Type B pancreatic cell (in vitro differentiated cells): Measurements from ENCODE around the gene EHMT2. TPM values are rescaled to one million over a fixed set of nuclear protein-coding genes. Genes with fewer than 3 reads are reported as not detected.
A peak's percentile ranks its signal among the peaks of the same experiment; 100 is the strongest.
"Not testable (repeated sequence)": the region's sequence is repeated elsewhere in the genome, so short reads cannot be mapped to it uniquely, and the experiment has no call there.

Experiments
- DNase-seq: peaks from one replicate; pipeline ENCODE4 v3.0.0; 2021; ENCODE audit warnings: mixed read lengths; ENCODE audit not compliant: unreplicated experiment; ENCODE audit errors: extremely low spot score
- H3K27ac Mint-ChIP-seq: 2 replicates; pipeline ENCODE4 v1.8.0; 2021; ENCODE audit warnings: mild to moderate bottlenecking, mixed read lengths
- H3K27me3 Mint-ChIP-seq: 2 replicates; pipeline ENCODE4 v1.8.0; 2021; ENCODE audit warnings: mixed read lengths
- H3K36me3 Mint-ChIP-seq: 2 replicates; pipeline ENCODE4 v1.8.0; 2021; ENCODE audit warnings: mixed read lengths
- H3K4me1 Mint-ChIP-seq: one replicate; pipeline ENCODE4 v1.8.0; 2021; ENCODE audit warnings: mixed read lengths; ENCODE audit not compliant: unreplicated experiment
- H3K4me3 Mint-ChIP-seq: 2 replicates; pipeline ENCODE4 v1.8.0; 2021; ENCODE audit warnings: mild to moderate bottlenecking, mixed read lengths
- H3K9me3 Mint-ChIP-seq: 2 replicates; pipeline ENCODE4 v1.8.0; 2021; ENCODE audit warnings: mixed read lengths
- CTCF ChIP-seq: fragments of 200-600 bp; sonication (generic); conservative IDR thresholded peaks from 2 replicates; pipeline ENCODE4 v1.5.0; 2021; ENCODE audit warnings: antibody characterized with exemption, mild to moderate bottlenecking
- total RNA-seq: library from RNA; stranded (reverse); gene quantifications from 2 replicates; pipeline ENCODE4 v1.2.1, GENCODE V29; 2021; ENCODE audit warnings: low replicate concordance

The EHMT2 gene
- total RNA-seq, 1 donor from 2014 or later = 136 TPM

- DNase-seq = no peak
- Mint-ChIP-seq H3K4me3 (peak overlapping the region; percentile 55), H3K9me3 (no peaks in the 10 kb centered on the region), H3K27me3 (no peaks in the 10 kb centered on the region), H3K4me1 (peaks cover 18% of the 10 kb centered on the region), H3K27ac (no peak overlapping the region), H3K36me3 (peaks cover 5% of the 10 kb centered on the region)
- no peak for TF ChIP-seq CTCF
Measured at GRCh38 chr6:31859923-31860322, 37.6 kb downstream of the EHMT2 start.

- Mint-ChIP-seq H3K9me3 (no peaks in the 10 kb centered on the region), H3K4me1 (peaks cover 16% of the 10 kb centered on the region), H3K27me3 (no peaks in the 10 kb centered on the region), H3K36me3 (peaks cover 5% of the 10 kb centered on the region), H3K4me3 (no peak overlapping the region), H3K27ac (no peak overlapping the region)
- no peak for TF ChIP-seq CTCF
- DNase-seq = no peak
Measured at GRCh38 chr6:31858707-31859106, 38.8 kb downstream of the EHMT2 start.

GRCh38 chr6:31857774-31858173 is 39.7 kb downstream of the EHMT2 start:
- not testable (repeated sequence) for H3K4me3 Mint-ChIP-seq, H3K9me3 Mint-ChIP-seq, DNase-seq, H3K36me3 Mint-ChIP-seq, H3K27me3 Mint-ChIP-seq
- Mint-ChIP-seq H3K4me1 (peaks cover 10% of the 10 kb centered on the region), H3K27ac (peak overlapping the region; percentile 52)

GRCh38 chr6:31851980-31852718 is 45.3 kb downstream of the EHMT2 start:
- DNase-seq = not testable (repeated sequence)

GRCh38 chr6:31851485-31851832 is 46.0 kb downstream of the EHMT2 start:
- no peak for DNase-seq
- Mint-ChIP-seq H3K27ac (peak overlapping the region; percentile 29), H3K36me3 (peaks cover 10% of the 10 kb centered on the region), H3K4me1 (no peaks in the 10 kb centered on the region), H3K4me3 (peak overlapping the region; percentile 55), H3K9me3 (no peaks in the 10 kb centered on the region), H3K27me3 (no peaks in the 10 kb centered on the region)
- TF ChIP-seq CTCF = no peak

More at GRCh38 chr6:31851980-31852718, 45.3 kb downstream of the EHMT2 start:
- H3K4me3 Mint-ChIP-seq, H3K27ac Mint-ChIP-seq, H3K36me3 Mint-ChIP-seq, H3K27me3 Mint-ChIP-seq, H3K9me3 Mint-ChIP-seq, H3K4me1 Mint-ChIP-seq: not testable (repeated sequence)

GRCh38 chr6:31850765-31851484 is 46.6 kb downstream of the EHMT2 start:
- H3K9me3 Mint-ChIP-seq = no peaks in the 10 kb centered on the region
- no peaks in the 10 kb centered on the region for H3K27me3 Mint-ChIP-seq
- H3K4me1 Mint-ChIP-seq = no peaks in the 10 kb centered on the region
- H3K4me3 Mint-ChIP-seq = peak overlapping the region; percentile 55
- no peak for DNase-seq
- H3K27ac Mint-ChIP-seq = peak overlapping the region; percentile 29
- H3K36me3 Mint-ChIP-seq = peaks cover 10% of the 10 kb centered on the region
- TF ChIP-seq CTCF = no peak
